HepG2 (cell line): Measurements from ENCODE around the gene SEC62. TPM values are rescaled to one million over a fixed set of nuclear protein-coding genes. Genes with fewer than 3 reads are reported as not detected.

ENCODE experiments used
- ATAC-seq: fragments of 200-7000 bp; cut with Tn5 transposase; 3 replicates; pipeline ENCODE4 v1.9.1; 2020; ENCODE audit warnings: mild to moderate bottlenecking, moderate library complexity
- BruUV-seq: library from RNA; stranded (reverse); fragments of 400-500 nt; replicated peaks from 2 replicates; lab custom pipeline; 2021; lab: Mats Ljungman, UMichigan
- CTCF ChIA-PET: fragments of 300-600 bp; formaldehyde crosslinking; extraction: SDS; loops from one replicate; lab custom pipeline; 2021; ENCODE audit warnings: low total read pairs, inconsistent platforms, low intra/inter-chr PET ratio; lab: Yijun Ruan, JAX
- POLR2A ChIA-PET: fragments of 350-600 bp; sonication (Branson Sonifier 250); formaldehyde crosslinking; loops from one replicate; lab custom pipeline; 2020; ENCODE audit warnings: antibody characterized with exemption, inconsistent platforms; lab: Yijun Ruan, JAX
- DNase-seq: peaks from one replicate; pipeline ENCODE4 v3.0.0-alpha.2; 2015; ENCODE audit warnings: low spot score
- FAIRE-seq: peaks from 3 replicates; lab custom pipeline; 2011; peaks lifted over from hg19 to GRCh38; lab: Jason Lieb, UNC
- H2AFZ ChIP-seq: one replicate; pipeline ENCODE4 v1.6.1; 2011; ENCODE audit warnings: low read length, inconsistent platforms
- H3K27ac ChIP-seq: fragments of 300-600 bp; 3 replicates; pipeline ENCODE4 v1.8.0; 2011; ENCODE audit warnings: mixed run types, mild to moderate bottlenecking, mixed read lengths, low read length, inconsistent platforms; ENCODE audit not compliant: insufficient read depth; ENCODE audit errors: extremely low read length
- H3K27me3 ChIP-seq, 2 experiments: fragments of 200-600 bp in 1 of 2; 2 replicates in 1 of 2; 3 replicates in 1 of 2; pipeline versions ENCODE4 v1.6.0 to v1.8.0; 2011; ENCODE audit warnings: low read length in 2 of 2, mild to moderate bottlenecking in 2 of 2, moderate library complexity in 2 of 2, inconsistent platforms in 1 of 2; ENCODE audit not compliant: insufficient read depth in 2 of 2, control insufficient read depth in 1 of 2
- H3K36me3 ChIP-seq, 2 experiments: fragments of 200-600 bp in 1 of 2; replicated peaks in 1 of 2; 2 replicates in 1 of 2; 3 replicates in 1 of 2; pipeline versions ENCODE4 v1.5.1 to v1.8.0; 2011; ENCODE audit warnings: low read length in 2 of 2, inconsistent platforms in 1 of 2; ENCODE audit not compliant: insufficient read depth in 2 of 2, control insufficient read depth in 1 of 2
- H3K4me1 ChIP-seq: 2 replicates; pipeline ENCODE4 v1.5.1; 2012; ENCODE audit warnings: low read length, inconsistent platforms; ENCODE audit not compliant: insufficient read depth
- H3K4me2 ChIP-seq: 2 replicates; pipeline ENCODE4 v1.6.0; 2011; ENCODE audit warnings: low read depth, low read length, inconsistent platforms
- H3K4me3 ChIP-seq, 3 experiments: fragments of 200-600 bp in 1 of 3; sonication (generic), shearing (Covaris generic) in 1 of 3; replicated peaks in 1 of 3; 2 replicates each; pipeline ENCODE4 v1.5.1; 2011 to 2016; ENCODE audit warnings: low read length in 3 of 3, inconsistent platforms in 2 of 3, low read depth in 2 of 3, mild to moderate bottlenecking in 2 of 3, control low read depth in 1 of 3, mixed read lengths in 1 of 3; ENCODE audit not compliant: insufficient read depth in 1 of 3
- H3K79me2 ChIP-seq: one replicate; pipeline ENCODE4 v1.6.1; 2011; ENCODE audit warnings: low read length, inconsistent platforms; ENCODE audit not compliant: insufficient read depth
- H3K9ac ChIP-seq: 2 replicates; pipeline ENCODE4 v1.6.0; 2011; ENCODE audit warnings: mild to moderate bottlenecking, low read depth, low read length, inconsistent platforms; ENCODE audit not compliant: insufficient read depth
- H3K9me3 ChIP-seq: 2 replicates; pipeline ENCODE4 v1.5.1; 2012; ENCODE audit warnings: mild to moderate bottlenecking, low read length
- H4K20me1 ChIP-seq: 2 replicates; pipeline ENCODE4 v1.6.0; 2011; ENCODE audit warnings: inconsistent platforms, mild to moderate bottlenecking, low read length, moderate library complexity; ENCODE audit not compliant: insufficient read depth
- CREM ChIP-seq, 2 experiments: sonication (generic) in 1 of 2; formaldehyde crosslinking in 1 of 2; IDR thresholded peaks; 2 replicates each; pipeline versions ENCODE4 v1.4.0 to v1.6.1; 2016 to 2020; ENCODE audit warnings: antibody characterized with exemption in 1 of 2, mild to moderate bottlenecking in 1 of 2, missing genetic modification reagents in 1 of 2
- DMAP1 ChIP-seq: IDR thresholded peaks from 2 replicates; pipeline ENCODE4 v1.6.1; 2016
- FOSL2 ChIP-seq: sonication (generic); formaldehyde crosslinking; IDR thresholded peaks from 2 replicates; pipeline ENCODE4 v1.4.0; 2020; ENCODE audit warnings: missing genetic modification reagents
- IKZF1 ChIP-seq: fragments of 450-650 bp; IDR thresholded peaks from 2 replicates; pipeline ENCODE4 v1.7.1; 2016
- IRX3 ChIP-seq: sonication (generic); formaldehyde crosslinking; IDR thresholded peaks from 2 replicates; pipeline ENCODE4 v1.8.1; 2023; ENCODE audit warnings: mild to moderate bottlenecking, low read depth, missing genetic modification reagents, borderline replicate concordance
- KDM4B ChIP-seq: sonication (generic); formaldehyde crosslinking; IDR thresholded peaks from 2 replicates; pipeline ENCODE4 v1.4.0; 2020; ENCODE audit warnings: missing genetic modification reagents
- NR3C1 ChIP-seq: sonication (generic); formaldehyde crosslinking; IDR thresholded peaks from 2 replicates; pipeline ENCODE4 v1.4.0; 2020; ENCODE audit warnings: missing genetic modification reagents
- ONECUT2 ChIP-seq: sonication (generic); formaldehyde crosslinking; IDR thresholded peaks from 2 replicates; pipeline ENCODE4 v1.4.0; 2020; ENCODE audit warnings: missing genetic modification reagents
- PRMT3 ChIP-seq: sonication (generic); formaldehyde crosslinking; IDR thresholded peaks from 2 replicates; pipeline ENCODE4 v1.8.1; 2022; ENCODE audit warnings: low read depth, mild to moderate bottlenecking, moderate library complexity, missing genetic modification reagents, borderline replicate concordance
- RCOR2 ChIP-seq: IDR thresholded peaks from 2 replicates; pipeline ENCODE4 v1.6.1; 2016; ENCODE audit warnings: missing biosample characterization, missing genetic modification reagents
- RFXAP ChIP-seq: sonication (generic); formaldehyde crosslinking; IDR thresholded peaks from 2 replicates; pipeline ENCODE4 v1.4.0; 2020; ENCODE audit warnings: missing genetic modification reagents, borderline replicate concordance
- SMC3 ChIP-seq: IDR thresholded peaks from 2 replicates; pipeline ENCODE4 v1.6.1; 2011; ENCODE audit warnings: low read length, improper control_type of control experiment
- SRSF4 ChIP-seq: fragments of 200-400 bp; formaldehyde crosslinking; IDR thresholded peaks from one replicate; pipeline ENCODE4 v1.6.1; 2018; ENCODE audit warnings: mild to moderate bottlenecking, low read depth, low read length, moderate library complexity; ENCODE audit not compliant: poor library complexity, severe bottlenecking
- ZFYVE20 ChIP-seq: sonication (generic); formaldehyde crosslinking; IDR thresholded peaks from 2 replicates; pipeline ENCODE4 v1.8.0; 2023; ENCODE audit warnings: low read depth, mild to moderate bottlenecking, moderate library complexity, missing genetic modification reagents, borderline replicate concordance
- ZNF121 ChIP-seq: sonication (generic); formaldehyde crosslinking; IDR thresholded peaks from 2 replicates; pipeline ENCODE4 v1.5.0; 2020; ENCODE audit warnings: mild to moderate bottlenecking, missing genetic modification reagents
- ZNF547 ChIP-seq: sonication (generic); formaldehyde crosslinking; IDR thresholded peaks from 2 replicates; pipeline ENCODE4 v1.5.1; 2020; ENCODE audit warnings: mild to moderate bottlenecking, missing genetic modification reagents
- WGBS: methylation state at CpG from one replicate; pipeline ENCODE4 v1.1.6; 2017; ENCODE audit warnings: low lambda C conversion rate; 5-methylcytosine and 5-hydroxymethylcytosine counted together
- in situ Hi-C: cut with HindIII; loops from 2 replicates; pipeline ENCODE4 v1.10.0; 2017; ENCODE audit warnings: low pct_unique_long_range_greater_than_20kb; ENCODE audit not compliant: extremely low pct_ligation_motif_present
- intact Hi-C: fragments of 100-400 bp; cut with micrococcal nuclease; formaldehyde crosslinking; loops from one replicate; pipeline ENCODE4 v1.10.0; 2022; ENCODE audit not compliant: unreplicated experiment
- polyA plus RNA-seq, 8 experiments: library from polyadenylated mRNA; depleted of rRNA in 3 of 8; stranded (reverse) in 7 of 8; unstranded in 1 of 8; fragments of >200 nt; fragmentation: Illumina TruSeq in 4 of 8; extraction: Trizol in 4 of 8; gene quantifications; 2 replicates each; pipeline versions ENCODE4 v1.2.1 to v1.2.3, GENCODE V29; 2011 to 2016; ENCODE audit warnings: low read depth in 4 of 8, missing spikeins in 1 of 8, mixed read lengths in 1 of 8; ENCODE audit not compliant: insufficient read depth in 1 of 8
- total RNA-seq, 5 experiments: library from RNA; depleted of rRNA; stranded (reverse); fragments of >200 nt; fragmentation: Illumina TruSeq; extraction: Trizol; gene quantifications; 2 replicates each; pipeline ENCODE4 v1.2.3, GENCODE V29; 2016; ENCODE audit warnings: low read depth in 1 of 5

The SEC62 gene
- total and polyA plus RNA-seq, 2 of the 13 experiments (the other 11 are each of a cell fraction or from before 2014, with no cell fraction given): 54.0 to 68.7 TPM

GRCh38 chr3:169939320-169939719, 27.3 kb upstream of the SEC62 start (continued):
- TF ChIP-seq PRMT3 (CRISPR knock-in tag) (no peak), SMC3 (no peak)

GRCh38 chr3:169939751-169940150, 26.9 kb upstream of the SEC62 start:
- WGBS: 0% methylated on average over 3 of the region's 5 CpGs
- H3K4me2 ChIP-seq: no peak overlapping the region
- no peak for ATAC-seq
- no peak overlapping the region for H3K9ac ChIP-seq
- BruUV-seq: no TSS peak
- no peak for DNase-seq
- H2AFZ ChIP-seq: no peak overlapping the region
- no peak overlapping the region for H3K27ac ChIP-seq
- no peak for FAIRE-seq
- no peaks in the 10 kb centered on the region for H3K9me3 ChIP-seq
- in situ Hi-C loops: no loop called here
- H3K4me3 ChIP-seq: no peak overlapping the region
- no peaks in the 10 kb centered on the region for H3K79me2 ChIP-seq
- intact Hi-C loops: no loop called here
- no peak for TF ChIP-seq NR3C1 (CRISPR knock-in tag)
- TF ChIP-seq ZNF547: no peak
- no peak for TF ChIP-seq RCOR2 (CRISPR knock-in tag)
- TF ChIP-seq ZNF121: no peak
- no peak for TF ChIP-seq CREM (IDR thresholded peaks at IDR 0.05)
- TF ChIP-seq CREM (CRISPR knock-in tag; IDR thresholded peaks at IDR 0.05): no peak
- no peak for TF ChIP-seq KDM4B (CRISPR knock-in tag)
- TF ChIP-seq SRSF4: no peak
- TF ChIP-seq ONECUT2 (CRISPR knock-in tag): no peak
- TF ChIP-seq RFXAP (CRISPR knock-in tag): no peak
- TF ChIP-seq IKZF1: no peak
- TF ChIP-seq DMAP1 (CRISPR knock-in tag): no peak
- no peak for TF ChIP-seq IRX3 (CRISPR knock-in tag)
- TF ChIP-seq FOSL2 (CRISPR knock-in tag): no peak
- TF ChIP-seq ZFYVE20 (CRISPR knock-in tag): no peak
- CTCF ChIA-PET: no interaction called here
- H4K20me1 ChIP-seq: no peaks in the 10 kb centered on the region
- no peaks in the 10 kb centered on the region for H3K4me1 ChIP-seq
- POLR2A ChIA-PET: no interaction called here
- peaks cover 0 to 5% of the 10 kb centered on the region in 2 experiments; a peak in 2 of 5 replicates for H3K27me3 ChIP-seq
- H3K36me3 ChIP-seq: no peaks in the 10 kb centered on the region
